Right ventricle myocardium superior (tissue), 1 donor: ENCODE measurements around the gene ZNF627. TPM values are rescaled to one million over a fixed set of nuclear protein-coding genes. Genes with fewer than 3 reads are reported as not detected.
"Not testable (repeated sequence)": the region's sequence is repeated elsewhere in the genome, so short reads cannot be mapped to it uniquely, and the experiment has no call there.

ENCODE experiments used
- ATAC-seq: fragments of 200-7000 bp; cut with Tn5 transposase; one replicate; pipeline ENCODE4 v1.9.1; 2020; ENCODE audit warnings: mild to moderate bottlenecking; ENCODE audit not compliant: poor library complexity
- DNase-seq: peaks from one replicate; pipeline ENCODE4 v3.0.0-alpha.2; 2020
- intact Hi-C: fragments of 100-400 bp; cut with DNase I; formaldehyde crosslinking; loops from one replicate; pipeline ENCODE4 v1.11.2; 2022
- total RNA-seq: library from RNA; stranded (reverse); fragmentation: NEBNext Ultra II Directional; extraction: Animal tissue kit (Norgen Biotek cat#: 25700); gene quantifications from one replicate; pipeline ENCODE4 v1.2.1, GENCODE V29; 2021
- donor health status: DM: no; HTN: yes; CAD: no; lungs with severe emphysema.

The ZNF627 gene
- total RNA-seq, 1 donor from 2014 or later, result 4.2 TPM

DNA sequence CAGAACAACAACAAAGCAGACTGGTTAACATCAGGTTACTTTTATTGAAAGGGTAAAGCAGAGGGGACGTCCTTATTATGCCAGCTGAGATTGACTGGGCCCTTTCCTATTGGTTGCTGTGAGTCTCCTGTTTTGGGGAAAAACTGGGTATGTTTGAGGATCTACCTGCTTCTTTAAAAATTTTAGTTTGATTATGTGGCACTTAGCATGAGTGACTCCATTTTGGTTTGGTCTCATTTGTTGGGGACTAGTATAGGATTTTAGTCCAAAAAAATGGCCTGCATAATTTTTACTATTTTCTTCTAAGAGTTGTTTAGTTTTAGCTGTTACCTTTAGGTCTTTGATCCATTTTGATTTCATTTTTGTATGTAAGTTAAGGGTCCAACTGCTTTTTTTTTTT, 14.4 kb downstream of the ZNF627 start:
- DNase-seq (no peak), ATAC-seq (no peak)
- intact Hi-C loops, result no loop called here

DNA sequence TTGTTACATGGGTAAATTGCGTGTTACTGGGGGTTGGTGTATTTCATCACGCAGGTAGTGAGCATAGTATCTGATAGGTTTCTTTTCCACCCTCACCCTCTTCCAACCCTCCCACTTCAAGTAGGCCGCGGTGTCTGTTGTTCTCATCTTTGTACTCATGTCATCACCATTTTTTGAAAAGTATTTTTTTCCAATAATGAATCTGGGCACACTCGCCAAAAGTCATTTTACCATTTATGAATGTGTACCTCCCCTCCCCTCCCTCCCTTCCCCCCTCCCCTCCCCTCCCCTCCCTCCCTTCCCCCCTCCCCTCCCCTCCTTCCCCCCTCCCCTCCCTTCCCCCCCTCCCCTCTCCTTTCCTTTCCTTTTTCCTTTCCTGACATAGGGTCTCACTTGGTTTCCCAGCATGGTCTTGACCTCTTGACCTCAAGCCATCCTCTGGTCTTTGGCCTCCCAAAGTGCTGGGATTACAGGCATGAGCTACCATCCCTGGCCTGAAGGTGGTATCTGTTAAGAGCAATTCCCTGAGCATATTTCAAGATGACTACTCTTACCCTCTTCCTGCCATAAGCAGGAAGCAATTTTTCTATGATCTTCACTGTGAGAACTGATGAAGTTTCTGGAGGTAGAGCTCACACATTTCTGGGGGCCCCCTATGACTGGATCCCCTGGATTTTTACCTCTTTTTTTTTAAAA, 15.7 kb downstream of the ZNF627 start:
- intact Hi-C loops, result no loop called here
- ATAC-seq, result no peak
- DNase-seq, result no peak

DNA sequence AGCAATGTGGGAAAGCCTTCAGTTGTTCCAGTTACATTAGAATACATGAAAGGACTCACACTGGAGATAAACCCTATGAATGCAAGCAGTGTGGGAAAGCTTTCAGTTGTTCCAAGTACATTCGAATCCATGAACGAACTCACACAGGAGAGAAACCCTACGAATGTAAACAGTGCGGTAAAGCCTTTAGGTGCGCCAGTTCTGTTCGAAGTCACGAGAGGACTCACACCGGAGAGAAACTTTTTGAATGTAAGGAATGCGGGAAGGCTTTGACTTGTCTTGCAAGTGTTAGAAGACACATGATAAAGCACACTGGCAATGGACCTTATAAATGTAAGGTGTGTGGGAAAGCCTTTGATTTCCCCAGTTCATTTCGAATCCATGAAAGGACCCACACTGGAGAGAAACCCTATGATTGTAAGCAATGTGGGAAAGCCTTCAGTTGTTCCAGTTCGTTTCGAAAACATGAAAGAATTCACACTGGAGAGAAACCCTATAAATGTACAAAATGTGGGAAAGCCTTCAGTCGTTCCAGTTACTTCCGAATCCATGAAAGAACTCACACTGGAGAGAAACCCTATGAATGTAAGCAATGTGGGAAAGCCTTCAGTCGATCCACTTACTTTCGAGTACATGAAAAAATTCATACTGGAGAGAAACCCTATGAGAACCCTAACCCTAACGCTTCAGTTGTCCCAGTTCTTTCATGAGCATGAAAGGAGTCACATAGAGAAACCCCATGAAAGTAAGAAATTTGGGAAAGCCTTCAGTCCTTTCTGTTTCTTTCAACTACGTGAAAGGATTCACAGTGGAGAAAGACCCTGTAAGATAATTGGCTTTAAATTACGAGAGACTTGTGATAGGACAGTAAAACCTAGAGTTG, 20.1 kb downstream of the ZNF627 start:
- DNase-seq (no peak), ATAC-seq (no peak)
- intact Hi-C loops, result no loop called here

- DNase-seq (no peak), ATAC-seq (no peak)
- intact Hi-C loops, result no loop called here
Measured at GRCh38 chr19:11620553-11620952, 23.3 kb downstream of the ZNF627 start.

DNA sequence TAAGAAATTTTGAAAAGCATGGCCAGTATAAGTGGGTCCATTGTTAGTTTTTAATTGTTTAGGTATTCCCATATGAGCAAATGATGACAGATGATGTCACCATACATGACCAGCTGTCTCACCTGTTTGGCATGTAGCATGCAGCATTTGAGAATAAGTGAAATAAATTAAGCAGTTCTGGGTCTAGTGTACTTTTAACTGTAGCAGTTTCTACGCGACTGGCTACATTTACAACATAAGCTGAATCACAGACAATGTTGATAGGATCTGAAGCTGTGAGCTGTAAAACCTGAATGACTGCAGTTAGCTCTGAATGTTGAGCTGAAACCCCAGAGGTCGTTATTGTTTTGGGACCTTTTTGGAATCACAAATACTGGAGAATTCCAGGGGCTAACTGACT, 25.1 kb downstream of the ZNF627 start:
- ATAC-seq, DNase-seq, intact Hi-C loops: not testable (repeated sequence)

- intact Hi-C loops, result no loop called here
- peak; percentile 50 for ATAC-seq
- no peak for DNase-seq
Measured at GRCh38 chr19:11624069-11624463, 26.8 kb downstream of the ZNF627 start.

- intact Hi-C loops, result no loop called here
- DNase-seq (no peak), ATAC-seq (no peak)
Measured at GRCh38 chr19:11626252-11626651, 29.0 kb downstream of the ZNF627 start.

GRCh38 chr19:11633223-11633622, 35.9 kb downstream of the ZNF627 start:
- intact Hi-C loops, result no loop called here
- ATAC-seq, result no peak
- DNase-seq, result no peak

DNA sequence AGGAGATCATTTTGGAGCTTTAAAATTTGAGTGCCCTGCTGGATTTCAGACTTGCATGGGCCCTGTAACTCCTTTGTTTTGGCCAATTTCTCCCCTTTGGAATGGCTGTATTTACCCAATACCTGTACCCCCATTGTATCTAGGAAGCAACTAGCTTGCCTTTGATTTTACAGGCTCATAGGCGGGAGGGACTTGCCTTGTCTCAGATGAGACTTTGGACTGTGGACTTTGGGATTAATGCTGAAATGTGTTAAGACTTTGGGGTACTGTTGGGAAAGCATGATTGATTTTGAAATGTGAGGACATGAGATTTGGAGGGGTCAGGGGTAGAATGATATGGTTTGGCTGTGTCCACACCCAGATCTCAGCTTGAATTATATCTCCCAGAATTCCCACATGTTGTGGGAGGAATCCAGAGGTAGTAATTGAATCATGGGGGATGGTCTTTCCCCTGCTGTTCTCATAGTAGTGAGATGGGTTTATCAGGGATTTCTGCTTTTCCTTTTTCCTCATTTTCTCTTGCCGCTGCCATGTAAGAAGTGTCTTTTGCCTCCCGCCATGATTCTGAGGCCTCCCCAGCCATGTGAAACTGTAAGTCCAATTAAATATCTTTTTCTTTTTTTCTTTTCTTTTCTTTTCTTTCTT, 36.9 kb downstream of the ZNF627 start:
- DNase-seq, intact Hi-C loops, ATAC-seq: not testable (repeated sequence)

DNA sequence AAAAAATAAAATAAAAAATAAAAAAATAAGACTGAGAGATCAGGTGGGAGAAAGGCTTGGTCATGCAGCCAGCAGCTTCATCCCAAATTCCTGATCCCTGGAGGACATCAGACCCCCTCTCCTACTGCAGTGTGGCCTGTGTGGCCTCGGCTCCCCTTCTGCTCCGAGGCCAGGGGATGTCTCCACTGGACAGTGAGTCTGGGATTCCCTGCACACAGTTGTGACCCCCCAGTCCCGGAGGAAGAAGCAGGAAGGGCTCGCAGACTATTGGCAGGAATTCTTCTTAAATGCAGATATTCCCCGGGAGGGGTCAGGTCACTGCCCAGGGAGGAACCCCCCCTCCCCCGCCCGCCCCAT, 41.9 kb downstream of the ZNF627 start:
- peak; percentile 23 for ATAC-seq

DNA sequence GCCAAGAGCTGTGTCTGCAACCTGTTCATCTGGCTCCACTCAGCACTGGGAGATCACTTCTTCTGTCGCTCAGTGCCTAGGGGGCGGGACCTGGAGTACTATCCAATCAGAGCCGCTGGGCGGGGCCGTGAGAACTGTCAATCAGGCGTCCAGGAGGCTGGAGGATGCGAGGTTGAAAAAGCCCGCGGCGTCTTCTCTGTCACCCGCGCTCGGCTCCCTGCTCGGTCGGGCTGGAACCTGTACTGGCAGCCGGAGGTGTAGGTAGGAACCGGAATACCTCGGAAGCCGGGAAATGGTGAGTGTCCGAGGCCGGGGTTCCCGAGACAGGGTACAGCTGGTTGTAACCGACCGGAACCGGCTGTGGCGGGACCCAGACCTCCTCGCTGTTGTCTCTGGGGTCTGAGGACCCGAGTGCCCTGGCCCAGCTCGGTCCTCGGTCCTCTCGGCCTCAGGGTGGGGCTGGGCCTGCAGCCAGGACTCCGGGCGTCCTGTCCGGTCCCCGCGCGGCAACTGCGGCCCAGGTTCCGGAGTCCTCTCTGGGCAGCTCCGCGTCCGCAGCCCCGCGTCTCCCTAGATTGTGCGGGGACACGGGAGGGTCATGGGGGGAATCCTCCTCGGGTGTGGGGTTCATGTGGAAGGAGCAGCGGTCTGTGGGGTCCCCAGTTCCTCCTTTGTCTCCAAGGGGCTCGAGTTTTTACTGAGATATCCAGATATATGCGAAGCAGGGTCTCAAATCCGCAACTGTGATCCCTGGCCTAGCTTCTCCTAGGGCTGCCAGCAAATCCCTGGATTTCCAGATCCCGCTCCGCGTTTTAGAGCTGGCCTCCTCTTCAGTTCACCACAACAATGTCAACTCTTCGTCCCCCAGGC, 42.6 kb downstream of the ZNF627 start:
- DNase-seq, result peak; percentile 97
- peak; percentile 100 for ATAC-seq
- intact Hi-C loops, result no loop called here

More for the DNA sequence above, 41.9 kb downstream of the ZNF627 start:
- intact Hi-C loops, result no loop called here
- no peak for DNase-seq

DNA sequence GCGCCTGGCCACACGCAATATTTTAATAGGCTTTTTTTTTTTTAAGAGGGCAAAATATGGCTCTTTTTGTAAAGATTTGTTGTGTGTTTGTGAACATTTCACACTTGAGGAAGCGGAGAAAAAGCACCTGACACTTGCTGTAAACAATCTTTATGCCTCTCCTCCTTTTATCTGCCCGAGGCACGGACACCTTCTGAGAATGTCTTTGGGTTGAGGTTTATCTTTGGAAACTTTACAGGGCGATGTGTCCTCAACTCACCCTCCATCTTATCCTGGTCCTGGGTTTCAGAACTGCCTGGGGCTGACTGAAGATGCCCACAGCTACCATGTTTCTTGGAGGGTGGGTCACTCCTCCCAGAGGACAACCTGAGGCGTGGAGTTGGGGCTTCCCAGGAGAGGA, 44.0 kb downstream of the ZNF627 start:
- no peak for DNase-seq
- no peak for ATAC-seq
- intact Hi-C loops, result no loop called here

GRCh38 chr19:11642902-11643301, 45.6 kb downstream of the ZNF627 start:
- intact Hi-C loops, result no loop called here
- ATAC-seq (no peak), DNase-seq (no peak)

GRCh38 chr19:11649941-11650340, 52.7 kb downstream of the ZNF627 start:
- no peak for ATAC-seq
- DNase-seq, result no peak

DNA sequence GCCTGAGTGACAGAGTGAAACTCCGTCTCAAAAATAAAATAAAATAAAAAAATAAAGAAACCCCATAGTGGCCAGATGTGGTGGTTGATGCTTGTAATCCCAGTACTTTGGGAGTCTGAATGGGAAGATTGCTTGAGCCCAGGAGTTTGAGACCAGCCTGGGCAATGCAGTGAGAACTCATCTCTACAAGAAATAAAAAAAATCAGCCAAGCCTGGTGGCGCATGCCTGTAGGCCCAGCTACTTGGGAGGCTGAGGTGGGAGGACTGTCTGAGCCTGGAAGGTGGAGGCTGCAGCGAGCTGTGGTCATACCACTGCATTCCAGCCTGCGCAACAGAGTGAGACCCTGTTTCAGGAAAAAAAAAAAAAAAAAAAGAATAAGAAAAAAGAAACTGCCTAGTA, 53.8 kb downstream of the ZNF627 start:
- intact Hi-C loops, result no loop called here
- no peak for DNase-seq
- no peak for ATAC-seq

More at GRCh38 chr19:11649941-11650340, 52.7 kb downstream of the ZNF627 start:
- intact Hi-C loops, result no loop called here

- intact Hi-C loops, result no loop called here
- no peak for DNase-seq
- ATAC-seq, result no peak
Measured at GRCh38 chr19:11652056-11652455, 54.8 kb downstream of the ZNF627 start.

DNA sequence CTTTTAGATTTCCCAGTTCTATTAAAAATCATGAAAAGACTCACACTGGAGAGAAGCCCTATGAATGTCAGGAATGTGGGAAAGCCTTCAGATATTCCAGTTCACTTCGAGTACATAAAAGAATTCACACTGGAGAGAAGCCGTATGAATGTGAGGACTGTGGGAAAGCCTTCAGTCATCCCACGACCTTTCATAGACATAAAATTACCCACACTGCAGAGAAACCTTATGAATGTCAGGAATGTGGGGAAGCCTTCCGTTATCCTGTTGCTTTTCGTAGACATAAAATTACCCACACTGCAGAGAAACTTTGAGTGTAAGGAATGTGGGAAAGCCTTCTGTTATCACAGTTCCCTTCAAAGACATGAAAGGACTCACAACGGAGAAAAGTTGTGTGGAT, 55.2 kb downstream of the ZNF627 start:
- ATAC-seq (no peak), DNase-seq (no peak)
- intact Hi-C loops, result no loop called here

DNA sequence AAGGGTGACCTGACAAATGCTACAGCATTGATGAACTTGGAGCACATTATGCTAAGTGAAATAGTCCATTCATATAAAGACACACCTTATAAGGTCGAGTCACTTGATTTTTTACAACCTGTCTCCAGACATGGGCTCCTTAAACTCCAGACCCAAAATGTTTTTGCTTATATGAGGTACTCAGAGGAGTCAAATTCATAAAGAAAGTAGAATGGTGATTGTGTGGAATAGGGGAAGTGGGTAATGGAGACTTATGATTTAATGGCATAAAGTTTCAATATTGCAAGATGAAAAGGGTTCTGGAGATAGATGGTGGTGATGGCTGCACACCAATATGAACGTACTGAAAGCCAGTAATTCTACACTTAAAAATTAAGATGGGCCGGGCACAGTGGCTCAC, 59.3 kb downstream of the ZNF627 start:
- no peak for DNase-seq
- intact Hi-C loops, result no loop called here
- no peak for ATAC-seq

- intact Hi-C loops, result no loop called here
- no peak for ATAC-seq
- DNase-seq, result no peak
Measured at GRCh38 chr19:11657307-11657706, 60.0 kb downstream of the ZNF627 start.
